ENCODE results near the gene PEAR1.

DNA sequence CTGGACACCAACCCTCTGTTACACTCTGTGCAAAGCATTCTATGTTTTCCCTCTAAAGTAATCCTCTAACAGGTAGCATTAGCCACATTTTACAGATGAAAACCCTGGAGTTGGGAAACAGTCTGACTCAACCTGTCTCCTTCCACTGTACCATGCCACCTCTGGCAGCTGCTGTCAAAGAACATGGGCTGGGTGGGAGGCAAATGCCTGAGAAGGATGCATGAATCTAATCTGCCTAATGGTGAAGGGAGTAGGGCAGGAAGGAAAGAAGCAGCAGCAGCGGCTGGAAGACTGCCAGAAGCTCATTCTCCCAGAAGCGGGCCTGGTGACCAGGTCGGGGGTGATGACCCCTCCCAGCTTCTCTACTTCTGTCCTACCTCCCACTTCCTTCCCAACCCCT lies 48.7 kb downstream of the PEAR1 start:
- TF ChIP-seq POLR2AphosphoS5 (IDR thresholded peaks at IDR 0.05; ENCODE audit: borderline replicate concordance, low read depth, low read length) = no peak
- TF ChIP-seq EZH2 (IDR thresholded peaks at IDR 0.05) = no peak
- no peak for TF ChIP-seq FOXP2 (optimal IDR thresholded peaks at IDR 0.05; ENCODE audit: control extremely low read depth, extremely low read length, insufficient read depth)
